Right renal pelvis (tissue), 4 donors: ENCODE data around the gene ZNF77. TPM values are rescaled to one million over a fixed set of nuclear protein-coding genes. Genes with fewer than 3 reads are reported as not detected.
"Not testable (repeated sequence)": the region's sequence is repeated elsewhere in the genome, so short reads cannot be mapped to it uniquely, and the experiment has no call there.

Experiments used
- DNase-seq, 4 donors: peaks; one replicate each; pipeline ENCODE4 v3.0.0-alpha.2; 2013; ENCODE audit warnings: low read depth in 4 of 4, low spot score in 3 of 4, missing footprints in 1 of 4
- polyA plus RNA-seq, 4 donors: library from polyadenylated mRNA; unstranded; fragments of 120-200 nt; gene quantifications; one replicate each; pipeline ENCODE4 v1.2.1, GENCODE V29; 2013; ENCODE audit not compliant: insufficient read length in 4 of 4

The ZNF77 gene
- 1 to 10 TPM; 6.8 to 8.7 (median 7.9) TPM for polyA plus RNA-seq

DNA sequence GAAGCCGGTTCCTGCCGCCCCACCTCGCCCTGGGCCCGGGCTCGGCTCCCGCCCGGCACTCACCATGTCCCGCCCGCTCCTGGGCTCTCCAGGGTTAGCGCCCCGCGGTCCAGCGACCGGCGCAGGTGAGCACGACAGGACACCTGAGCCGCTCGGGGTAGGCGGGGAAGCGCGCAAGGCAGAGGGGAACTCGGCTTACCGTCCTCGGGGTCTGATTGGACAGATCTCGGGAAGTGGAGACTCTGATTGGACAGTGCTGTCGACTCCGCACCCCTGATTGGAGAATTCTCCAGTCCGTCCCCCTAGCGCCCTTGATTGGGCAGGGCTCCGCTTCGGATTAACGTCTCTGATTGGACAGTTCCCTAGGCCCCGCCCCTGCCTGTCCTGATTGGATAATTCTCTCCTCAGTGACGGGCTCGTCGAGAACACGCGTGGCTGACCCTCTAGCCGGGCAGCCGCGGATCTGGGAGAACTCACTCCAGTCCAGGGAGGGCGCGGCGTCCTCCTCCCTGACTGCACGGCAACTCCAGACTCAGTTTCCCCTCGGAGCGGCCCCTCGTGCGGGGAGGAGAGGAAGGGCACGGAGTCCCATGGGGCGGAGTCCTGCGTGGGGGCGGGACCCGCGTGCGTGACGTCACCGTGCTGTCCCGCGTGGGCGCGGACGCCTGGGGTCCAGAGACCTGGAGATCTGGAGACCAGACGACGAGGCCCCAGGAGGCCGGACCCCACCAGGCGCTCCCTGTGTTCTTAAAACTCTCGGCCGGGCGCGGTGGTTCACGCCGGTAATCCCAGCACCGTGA lies at the start of gene ZNF77:
Gene ZNF77 (minus strand): TSS at position 197 of the 800 bp plus-strand sequence. CDS start 131 bp downstream, at position 66.
- peak; percentile 99 for DNase-seq

DNA sequence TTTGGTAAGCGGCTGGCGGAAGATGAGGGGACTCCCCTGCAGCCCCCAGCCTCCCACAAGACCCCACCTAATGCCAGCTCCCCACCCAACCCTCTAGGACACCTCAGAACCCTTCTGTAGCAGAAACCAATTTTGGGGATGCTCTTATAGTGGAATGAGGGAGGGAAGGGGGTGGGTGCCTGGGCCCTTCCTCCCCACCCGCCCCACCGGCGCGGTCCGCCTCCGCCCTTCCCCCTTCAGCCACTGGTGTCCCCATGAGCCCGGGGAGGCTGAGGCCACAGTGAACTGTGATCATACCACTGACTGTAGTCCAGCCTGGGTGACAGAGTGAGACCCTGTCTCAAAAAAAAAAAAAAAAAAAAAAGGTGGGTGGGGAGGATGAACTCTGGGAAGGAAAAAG lies 48.8 kb upstream of the ZNF77 start:
- no peak for DNase-seq

DNA sequence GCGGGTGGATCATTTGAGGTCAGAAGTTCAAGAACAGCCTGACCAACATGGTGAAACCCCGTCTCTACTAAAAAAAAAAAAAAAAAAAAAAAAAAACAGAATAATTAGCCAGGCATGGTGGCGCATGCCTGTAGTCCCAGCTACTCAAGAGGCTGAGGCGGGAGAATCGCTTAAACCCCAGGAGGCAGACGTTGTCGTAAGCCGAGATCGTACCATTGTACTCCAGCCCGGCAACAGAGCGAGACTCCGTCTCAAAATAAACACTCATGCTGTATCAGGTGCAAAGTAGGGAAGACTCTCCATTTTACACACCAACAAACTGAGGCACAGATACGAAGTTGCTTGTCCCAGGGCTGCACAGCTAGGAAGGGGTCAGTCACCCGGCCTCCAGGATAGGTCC lies 48.2 kb upstream of the ZNF77 start:
- DNase-seq, result no peak

DNA sequence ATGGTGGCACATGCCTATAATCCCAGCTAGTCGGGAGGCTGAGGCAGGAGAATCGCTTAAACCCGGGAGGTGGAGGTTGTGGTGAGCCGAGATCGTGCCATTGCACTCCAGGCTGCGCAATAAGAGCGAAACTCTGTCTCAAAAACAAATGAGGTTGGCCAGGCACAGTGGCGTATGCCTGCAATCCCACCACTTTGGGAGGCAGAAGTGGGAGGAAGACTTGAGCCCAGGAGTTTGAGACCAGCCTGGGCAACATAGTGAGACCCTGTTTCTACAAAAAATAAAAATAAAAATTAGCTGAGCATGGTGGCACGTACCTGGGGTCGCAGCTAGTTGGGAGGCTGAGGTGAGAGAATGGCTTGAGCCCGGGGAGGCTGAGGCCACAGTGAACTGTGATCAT lies 47.6 kb upstream of the ZNF77 start:
- not testable (repeated sequence) for DNase-seq

DNA sequence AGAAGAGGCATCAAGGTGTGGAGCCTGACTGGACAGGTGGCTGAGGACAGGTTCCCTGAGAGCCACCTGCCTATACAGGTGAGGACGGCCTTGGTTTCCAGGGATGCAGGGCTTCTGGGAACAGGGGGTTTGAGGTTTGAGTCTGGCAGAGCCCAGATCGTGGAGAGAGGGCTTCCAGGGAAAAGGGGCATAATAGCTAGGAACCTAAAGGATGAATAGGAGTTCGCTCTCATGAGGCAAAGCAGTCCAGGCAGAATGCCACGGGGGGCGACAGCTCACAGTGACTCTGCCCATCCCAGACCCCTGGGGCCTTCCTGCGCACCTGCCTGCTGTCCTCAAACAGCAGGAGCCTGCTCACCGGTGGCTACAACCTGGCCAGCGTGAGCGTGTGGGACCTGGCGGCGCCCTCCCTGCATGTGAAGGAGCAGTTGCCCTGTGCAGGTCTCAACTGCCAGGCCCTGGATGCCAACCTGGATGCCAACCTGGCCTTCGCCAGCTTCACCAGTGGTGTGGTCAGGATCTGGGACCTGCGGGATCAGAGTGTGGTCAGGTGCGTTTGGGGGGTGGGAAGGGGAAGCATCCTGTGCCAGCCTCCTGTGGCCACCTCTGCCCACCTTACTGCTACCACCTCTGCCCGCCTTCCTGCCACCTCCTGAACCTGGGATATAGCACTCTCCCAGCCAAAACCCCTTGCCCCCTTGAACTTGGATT lies 44.6 kb upstream of the ZNF77 start:
- DNase-seq, result no peak

DNA sequence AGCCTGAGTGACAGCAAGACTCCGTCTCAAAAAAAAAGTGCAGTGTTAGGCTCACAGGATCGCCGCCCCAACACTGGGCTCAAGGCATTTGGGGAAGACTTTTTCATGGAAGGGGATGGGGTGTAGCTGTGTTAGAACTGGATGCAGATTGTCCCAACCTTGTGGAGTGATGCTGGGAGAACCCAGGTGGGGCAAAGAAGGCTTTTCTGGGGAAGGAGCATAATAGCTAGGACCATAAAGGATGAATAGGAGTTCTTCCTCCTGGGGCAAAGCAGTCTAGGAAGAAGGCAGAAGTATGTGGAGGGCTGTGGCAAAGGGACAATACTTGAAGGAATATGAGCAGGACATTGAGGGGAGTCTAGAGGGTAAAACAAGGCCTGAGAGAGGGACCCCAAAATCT lies 43.8 kb upstream of the ZNF77 start:
- no peak for DNase-seq

DNA sequence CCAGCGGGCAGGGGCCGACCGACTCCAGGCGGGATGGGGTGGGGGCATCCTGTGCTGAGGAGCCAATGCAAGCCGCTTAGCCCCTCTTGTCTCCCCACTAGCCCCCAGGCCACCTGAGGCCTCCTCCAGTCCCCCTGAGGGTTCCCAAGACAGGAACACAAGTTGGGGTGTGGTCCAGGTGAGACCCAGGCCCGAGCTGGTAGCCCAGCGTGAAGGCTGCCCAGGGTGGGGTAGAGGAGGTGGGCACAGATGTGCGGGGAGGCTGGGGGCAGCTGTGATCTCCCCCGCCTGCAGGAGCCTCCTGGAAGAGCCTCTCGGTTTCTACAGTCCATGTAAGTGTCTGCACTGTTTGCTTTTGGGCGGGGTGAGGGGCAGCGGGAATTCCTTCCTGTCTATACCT lies 43.0 kb upstream of the ZNF77 start:
- no peak for DNase-seq

DNA sequence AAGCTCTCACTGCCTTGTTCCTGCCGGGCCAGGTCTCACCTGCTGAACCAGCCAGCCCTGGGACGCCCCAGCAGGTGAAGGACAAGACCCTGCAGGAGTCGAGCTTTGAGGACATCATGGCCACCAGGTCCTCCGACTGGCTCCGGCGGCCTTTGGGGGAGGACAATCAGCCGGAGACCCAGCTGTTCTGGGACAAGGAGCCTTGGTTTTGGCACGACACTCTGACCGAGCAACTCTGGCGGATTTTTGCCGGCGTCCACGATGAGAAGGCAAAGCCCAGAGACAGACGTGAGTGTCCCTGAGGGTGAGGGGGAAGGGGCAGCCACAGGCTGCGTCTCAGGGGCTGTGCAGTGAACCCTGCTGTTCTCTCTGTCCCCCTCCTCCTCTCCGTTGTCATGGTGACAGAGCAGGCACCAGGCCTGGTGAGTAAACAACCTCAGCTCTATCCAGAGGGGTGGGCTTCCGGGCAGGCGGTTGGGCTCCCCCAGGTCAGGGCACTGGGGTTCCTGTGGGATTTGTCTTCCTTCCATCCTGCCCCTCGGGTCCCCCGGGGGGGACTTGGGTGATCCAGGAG lies 42.3 kb upstream of the ZNF77 start:
- no peak for DNase-seq

DNA sequence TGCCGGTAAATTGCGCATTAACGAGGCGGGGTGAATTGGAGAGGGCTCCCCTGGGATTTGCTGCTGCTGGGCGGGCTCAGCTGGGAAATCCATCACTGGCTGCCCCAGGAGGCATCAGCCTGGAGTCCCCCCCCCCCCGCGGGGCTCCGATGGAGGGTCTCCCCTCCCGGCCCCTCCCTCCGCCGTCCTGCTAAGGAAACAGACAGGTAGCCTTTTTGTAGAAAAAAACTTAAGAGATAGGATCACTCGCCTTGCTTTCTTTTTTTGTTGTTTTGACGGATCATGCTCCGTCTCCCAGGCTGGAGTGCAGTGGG lies 39.4 kb upstream of the ZNF77 start:
- no peak for DNase-seq

DNA sequence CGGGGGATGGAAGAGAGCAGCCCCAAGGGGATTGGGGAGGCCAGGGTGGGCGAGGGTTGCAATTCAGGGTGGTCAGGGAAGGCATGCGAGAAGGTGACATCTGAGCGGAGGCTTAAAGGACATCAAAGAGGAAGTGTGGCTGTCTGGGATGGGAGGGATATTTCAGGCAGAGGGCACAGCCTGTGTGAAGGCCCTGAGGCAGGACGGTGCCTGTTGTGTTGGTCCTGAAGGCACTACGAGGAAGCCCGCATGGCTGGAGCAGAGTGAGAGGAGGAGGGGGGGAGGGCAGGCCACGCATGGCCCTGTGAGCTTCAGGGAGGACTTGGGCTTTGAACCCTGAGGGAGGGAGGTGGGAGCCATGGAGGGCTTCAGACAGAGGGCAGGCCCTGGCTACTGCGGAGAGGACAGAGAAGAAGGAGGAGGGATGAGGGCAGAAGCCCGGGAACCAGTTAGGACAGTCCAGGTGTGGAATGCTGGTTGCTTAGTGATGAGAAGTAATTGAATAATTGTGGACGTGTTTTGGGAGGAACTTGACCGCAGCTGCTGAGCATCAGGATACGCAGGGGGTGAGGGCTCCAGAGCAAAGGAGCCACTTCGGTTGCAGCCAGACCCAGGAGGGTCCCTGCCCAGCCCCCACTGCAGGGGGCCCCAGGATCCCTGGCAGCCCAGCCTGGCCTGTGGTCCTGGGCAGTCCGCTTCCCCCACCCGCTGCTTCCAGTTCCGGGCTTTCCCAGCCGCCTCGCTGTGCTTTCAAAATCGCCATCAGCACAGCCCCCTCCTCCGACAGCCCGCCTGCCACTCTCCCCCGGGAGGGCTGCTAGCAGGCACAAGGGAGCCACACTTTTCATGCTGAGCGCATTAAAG lies 38.8 kb upstream of the ZNF77 start:
- DNase-seq, result no peak

DNA sequence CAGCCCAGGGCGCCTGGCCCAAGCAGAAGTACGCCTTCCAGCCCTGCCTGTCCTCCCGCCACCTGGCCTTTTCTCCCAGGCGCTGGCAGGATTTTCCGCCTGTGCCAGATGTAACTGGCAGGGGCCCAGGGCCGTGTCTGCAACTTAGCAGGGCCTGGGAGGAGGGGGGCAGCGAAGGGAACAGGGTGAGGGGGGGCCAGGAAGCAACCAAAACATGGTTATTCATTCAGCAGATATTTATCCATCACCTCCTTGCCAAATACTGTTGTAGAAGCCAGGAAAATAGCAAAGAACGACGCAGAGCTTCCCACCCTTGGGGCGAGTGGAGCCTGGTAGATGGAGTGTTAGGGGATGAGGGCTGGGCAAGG lies 38.2 kb upstream of the ZNF77 start:
- no peak for DNase-seq

DNA sequence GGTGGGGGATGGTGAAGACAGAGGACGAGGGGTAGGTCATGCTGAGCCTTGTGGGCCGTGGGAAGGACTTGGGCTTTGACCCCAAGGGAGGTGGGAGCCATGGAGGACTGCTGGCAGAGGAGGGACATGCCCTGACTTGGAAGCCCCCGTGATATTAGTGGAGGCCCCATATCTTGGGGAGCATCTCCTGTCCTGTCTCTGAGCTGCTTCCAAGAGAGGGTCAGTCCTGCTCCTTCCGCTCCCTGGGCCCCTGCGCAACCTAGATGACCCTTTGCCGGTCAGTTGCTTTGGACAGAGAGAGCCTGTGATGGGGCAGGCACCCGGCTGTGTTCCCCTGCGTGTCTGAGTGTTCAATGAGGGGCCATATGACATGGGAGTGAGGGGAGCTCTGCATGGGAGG lies 37.8 kb upstream of the ZNF77 start:
- DNase-seq, result no peak

DNA sequence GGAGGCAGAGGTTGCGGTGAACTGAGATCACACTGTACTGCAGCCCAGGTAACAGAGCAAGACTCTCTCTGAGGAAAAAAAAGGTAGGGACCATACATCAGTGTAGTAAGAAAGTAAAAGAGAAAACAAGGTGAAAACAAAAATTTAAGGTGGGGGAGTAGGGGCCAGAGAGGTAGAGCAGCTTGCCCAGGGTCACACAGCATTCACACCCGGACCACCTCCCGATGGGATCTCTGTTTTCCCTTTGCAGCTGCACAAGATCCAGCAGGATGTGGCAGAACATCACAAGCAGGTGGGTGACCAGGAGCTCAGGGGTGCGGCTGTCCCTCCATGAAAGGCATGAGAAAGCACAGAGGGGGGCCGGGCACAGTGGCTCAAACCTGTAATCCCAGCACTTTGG lies 37.1 kb upstream of the ZNF77 start:
- DNase-seq, result no peak

DNA sequence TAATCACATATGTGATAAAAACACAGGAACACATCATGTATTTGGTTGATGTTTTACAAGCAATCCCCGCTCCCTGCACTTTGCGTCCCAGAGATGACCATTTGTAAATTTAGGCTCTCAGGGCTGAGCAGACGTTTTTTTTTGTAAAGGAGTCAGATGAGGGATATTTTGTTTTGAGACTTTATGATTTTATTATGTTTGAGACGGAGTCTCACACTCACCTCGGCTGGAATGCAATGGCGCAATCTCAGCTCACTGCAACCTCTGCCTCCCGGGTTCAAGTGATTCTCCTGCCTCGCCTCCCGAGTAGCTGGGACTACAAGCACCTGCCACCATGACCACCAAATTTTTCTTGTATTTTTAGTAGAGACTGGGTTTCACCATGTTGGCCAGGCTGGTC lies 34.0 kb upstream of the ZNF77 start:
- no peak for DNase-seq

DNA sequence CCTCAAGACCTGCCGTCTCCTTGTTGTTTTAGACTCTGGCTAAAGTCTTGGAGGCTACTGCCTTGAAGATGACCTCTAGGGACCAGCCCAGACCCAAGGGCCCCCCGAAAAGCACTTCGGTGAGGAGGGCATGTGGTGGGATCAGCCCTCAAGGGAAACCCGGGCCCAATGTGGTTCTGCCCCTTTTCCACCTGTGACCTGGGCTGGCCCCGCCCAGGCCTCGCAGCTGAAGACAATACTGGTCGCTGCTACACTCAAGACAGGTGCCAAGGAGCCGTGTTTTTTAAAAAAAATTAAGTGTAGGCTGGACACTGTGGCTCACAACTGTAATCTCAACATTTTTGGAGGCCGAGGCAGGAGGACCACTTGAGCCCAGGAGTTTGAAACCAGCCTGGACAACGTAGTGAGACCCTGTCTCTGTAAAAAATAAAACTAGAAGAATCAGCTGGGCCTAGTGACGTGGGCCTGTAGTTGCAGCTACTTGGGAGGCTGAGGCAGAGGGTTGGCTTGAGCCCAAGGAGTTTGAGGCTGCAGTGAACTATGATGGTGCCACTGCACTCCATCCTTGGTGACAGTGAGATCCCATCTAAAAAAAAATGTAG lies 33.5 kb upstream of the ZNF77 start:
- DNase-seq, result no peak

DNA sequence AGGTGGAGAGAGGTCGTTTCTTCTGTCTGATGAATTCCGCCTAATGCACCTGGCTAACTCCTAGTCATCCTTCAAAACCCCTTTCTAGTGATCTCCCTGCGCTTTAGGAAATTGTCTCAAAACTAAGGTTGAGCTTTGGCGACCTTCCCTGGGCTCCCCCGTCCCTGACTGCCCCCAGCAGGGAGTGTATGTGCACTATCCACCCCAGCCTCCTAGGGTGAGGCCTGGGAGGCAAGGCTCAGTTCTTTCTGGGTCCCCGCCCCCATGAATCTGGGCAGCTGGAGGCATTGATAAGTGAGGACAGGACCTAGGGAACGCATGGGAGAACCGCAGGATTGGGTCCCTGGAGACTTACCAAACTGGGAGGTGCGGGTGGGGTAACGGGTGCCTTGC lies 33.0 kb upstream of the ZNF77 start:
- DNase-seq, result no peak

DNA sequence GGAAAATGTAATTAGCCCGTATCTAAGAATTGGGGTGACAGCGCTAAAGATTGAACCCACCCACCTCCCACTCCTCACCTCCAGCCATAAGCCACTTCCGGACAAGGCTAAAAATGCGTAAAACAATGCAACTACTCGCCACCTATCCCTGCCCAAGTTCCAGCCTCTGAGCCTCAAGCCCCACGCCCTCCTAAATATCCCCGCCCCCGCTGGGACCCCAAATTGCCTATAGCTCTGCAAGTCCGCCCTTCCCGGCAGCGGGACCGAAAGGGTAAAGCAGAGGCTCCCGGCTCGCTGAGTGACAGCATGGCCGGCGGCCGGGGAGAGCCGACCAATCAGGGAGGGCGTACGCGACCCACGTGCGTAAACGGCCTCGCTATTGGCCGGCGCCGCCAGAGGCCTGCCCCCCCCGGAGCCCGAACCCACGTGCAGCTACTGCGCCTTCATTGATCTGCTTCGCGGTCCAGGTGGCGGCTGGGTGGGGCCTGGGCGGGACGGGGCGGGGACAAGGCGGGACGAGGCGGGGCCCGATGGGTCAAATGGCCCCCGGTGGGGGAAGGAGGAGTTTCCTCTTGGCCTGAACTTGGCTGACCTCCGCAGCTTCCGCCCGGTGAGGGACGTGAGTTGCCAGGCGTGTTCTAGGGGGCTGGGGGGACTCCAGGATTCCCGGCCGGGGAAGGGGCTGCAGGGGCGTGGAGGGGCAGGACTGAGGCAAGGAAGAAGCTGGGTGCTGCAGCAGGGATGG lies 32.4 kb upstream of the ZNF77 start, which contains the start of gene TLE6:
Gene TLE6 (plus strand): TSS at position 564 of the 745 bp plus-strand sequence. CDS start 670 bp downstream, outside the sequence.
- peak; percentile 83 to 87 (median 86) for DNase-seq

DNA sequence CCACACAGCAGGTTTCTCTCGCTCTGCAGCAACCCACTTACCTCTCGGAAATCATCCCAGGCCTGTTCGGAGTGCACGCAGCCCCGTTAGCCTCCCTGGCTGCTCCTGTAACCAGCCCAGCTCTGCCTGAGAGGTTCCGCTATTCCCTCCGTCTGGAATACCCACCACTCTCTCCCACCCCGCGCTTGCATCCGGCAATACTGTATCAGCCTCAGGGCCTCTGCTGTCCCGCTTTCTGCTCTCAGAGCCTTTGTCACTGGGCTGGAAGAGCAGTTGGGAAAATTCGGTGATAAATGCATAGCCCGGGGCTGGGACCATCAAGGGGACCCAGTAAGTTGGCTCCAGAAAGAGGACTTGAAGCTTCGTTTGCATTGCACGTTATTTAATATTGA lies 31.8 kb upstream of the ZNF77 start:
- DNase-seq, result no peak

DNA sequence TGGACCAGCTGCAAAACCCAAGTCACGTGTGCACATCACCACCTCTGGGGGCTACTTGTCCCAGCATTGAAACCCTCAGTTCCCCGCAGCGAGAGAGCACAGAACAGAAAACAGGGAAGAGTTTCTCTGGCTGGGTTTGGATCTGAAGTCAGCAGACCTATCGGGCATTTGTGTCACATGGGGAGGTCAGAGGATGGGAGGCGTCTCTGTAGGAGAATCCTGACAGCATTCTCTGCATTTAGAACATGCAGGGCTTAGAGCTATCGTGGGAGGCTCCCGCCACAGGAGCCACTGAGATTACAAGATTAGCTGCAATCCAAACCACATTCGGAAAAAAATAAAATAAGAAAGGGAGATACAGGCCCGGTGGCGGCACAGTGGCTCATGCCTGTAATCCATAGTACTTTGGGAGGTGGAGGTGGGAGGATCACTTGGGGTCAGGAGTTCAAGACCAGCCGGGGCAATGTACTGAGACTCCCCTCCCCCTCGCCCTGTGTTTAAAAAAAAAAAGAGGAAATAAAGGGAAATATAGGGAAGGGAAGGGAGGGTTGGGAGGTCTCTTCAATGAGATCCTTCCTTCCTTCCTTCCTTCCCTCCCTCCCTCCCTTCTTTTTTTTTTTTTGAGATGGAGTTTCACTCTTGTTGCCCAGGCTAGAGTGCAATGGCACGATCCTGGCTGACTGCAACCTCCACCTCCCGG lies 29.7 kb upstream of the ZNF77 start:
- DNase-seq, result no peak
